Globus pallidus (tissue), 1 donor: ENCODE data around the gene COL4A5.
"Not testable (repeated sequence)": the region's sequence is repeated elsewhere in the genome, so short reads cannot be mapped to it uniquely, and the experiment has no call there.

Experiments
- DNase-seq: peaks from one replicate; pipeline ENCODE4 v3.0.0-alpha.2; 2015; ENCODE audit warnings: low spot score

Gene COL4A5

DNA sequence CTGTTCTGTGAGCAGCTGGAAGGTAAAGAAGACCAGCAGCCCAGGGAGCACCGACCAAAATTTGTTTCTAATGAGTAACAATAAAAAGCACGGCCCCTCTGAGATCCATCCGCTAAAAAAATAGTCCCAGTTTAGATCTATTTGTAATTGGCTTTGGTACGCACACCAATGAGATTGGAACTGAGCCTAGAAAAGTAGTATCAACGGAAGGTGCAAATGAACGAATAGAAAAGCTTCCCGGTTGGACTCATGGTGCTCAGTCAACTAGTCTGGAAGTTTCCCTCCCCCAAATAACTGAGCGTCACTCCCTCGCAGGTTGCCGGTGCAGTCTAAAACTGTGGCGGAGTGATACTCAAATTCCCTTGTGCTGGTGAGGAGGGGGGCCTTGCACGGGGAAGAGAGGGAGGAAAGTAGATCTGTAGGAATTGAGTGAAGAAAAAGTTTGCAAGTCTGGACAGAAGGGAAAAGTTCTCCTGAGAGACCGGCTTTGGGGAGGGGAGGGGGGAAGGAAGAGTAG is at the start of gene COL4A5:
Gene COL4A5 (plus strand): TSS at position 413 of the 517 bp plus-strand sequence. CDS start 288 bp downstream, outside the sequence.
- DNase-seq: peak; percentile 39

- not testable (repeated sequence) for DNase-seq
Measured at GRCh38 chrX:108390976-108391717, 48.5 kb upstream of the COL4A5 start.

DNA sequence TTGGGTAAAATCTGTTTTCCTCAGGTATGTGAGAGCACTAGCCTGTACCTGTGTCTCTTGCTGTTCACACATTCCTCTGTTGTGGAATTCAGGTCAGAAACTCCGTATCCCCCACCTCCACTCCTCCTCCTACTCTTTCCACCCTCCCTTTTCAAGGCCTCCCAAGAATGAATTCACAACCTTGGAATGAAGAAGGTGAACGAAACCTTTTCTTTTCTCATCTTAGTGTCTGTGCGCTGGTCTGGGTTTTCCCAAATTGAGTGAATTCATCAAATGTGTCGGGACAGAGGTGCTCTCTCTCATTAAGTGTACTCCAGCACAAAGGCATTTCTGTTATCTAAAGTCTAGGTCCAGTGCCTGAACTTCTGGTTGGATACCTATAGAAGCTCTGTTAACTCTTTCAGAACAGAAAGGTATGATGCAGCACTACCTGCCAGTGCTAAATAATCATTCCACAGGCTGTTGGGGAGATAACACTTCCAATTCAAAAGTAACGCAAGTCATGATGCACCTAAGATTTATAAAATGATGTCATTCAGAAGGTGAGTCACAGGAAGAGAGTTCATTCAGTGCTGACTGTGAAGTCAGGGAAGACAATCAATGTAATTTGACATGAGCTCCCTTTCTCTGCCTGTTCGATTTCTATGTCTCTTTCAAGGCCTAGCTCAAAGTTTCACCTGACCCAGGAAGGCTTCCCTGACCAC is 43.3 kb upstream of the COL4A5 start:
- DNase-seq: no peak

- DNase-seq: no peak
Measured at GRCh38 chrX:108396986-108397385, 42.7 kb upstream of the COL4A5 start.

GRCh38 chrX:108397627-108398391 is 41.8 kb upstream of the COL4A5 start:
- DNase-seq: no peak

DNA sequence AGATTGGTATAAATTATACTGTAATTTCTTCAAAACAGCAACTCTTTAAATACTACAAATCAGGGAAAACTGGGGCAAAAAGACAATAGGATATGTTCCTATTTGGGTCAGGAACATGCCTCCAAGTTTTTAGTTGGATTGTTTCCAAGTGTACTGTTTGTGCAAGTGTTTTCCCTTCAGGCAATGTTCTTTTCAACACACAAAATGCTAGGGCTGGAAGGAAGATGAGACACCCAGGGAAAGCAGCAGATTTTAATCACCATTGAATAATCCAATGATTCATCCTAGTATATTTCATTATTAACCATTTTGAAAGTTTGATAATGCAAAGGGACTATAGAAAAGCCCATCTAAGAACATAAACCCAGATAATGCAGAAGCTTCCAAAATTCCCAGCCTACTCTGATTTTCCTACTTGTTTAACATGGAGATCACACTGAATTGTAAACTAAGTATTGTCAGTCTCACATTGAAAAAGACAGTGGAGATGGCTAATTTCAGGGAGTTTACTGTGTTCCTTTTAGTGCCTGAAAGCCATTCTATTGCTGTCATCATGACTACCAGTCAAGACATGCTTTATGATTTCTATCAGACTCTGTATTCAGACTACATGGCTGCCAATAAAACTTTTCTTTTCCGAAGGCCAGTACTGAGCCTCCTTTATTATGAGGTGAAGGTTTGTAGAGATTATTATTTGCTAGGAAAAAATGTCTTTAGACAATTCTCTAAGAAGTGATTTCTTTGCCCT is 40.0 kb upstream of the COL4A5 start:
- DNase-seq: no peak

DNA sequence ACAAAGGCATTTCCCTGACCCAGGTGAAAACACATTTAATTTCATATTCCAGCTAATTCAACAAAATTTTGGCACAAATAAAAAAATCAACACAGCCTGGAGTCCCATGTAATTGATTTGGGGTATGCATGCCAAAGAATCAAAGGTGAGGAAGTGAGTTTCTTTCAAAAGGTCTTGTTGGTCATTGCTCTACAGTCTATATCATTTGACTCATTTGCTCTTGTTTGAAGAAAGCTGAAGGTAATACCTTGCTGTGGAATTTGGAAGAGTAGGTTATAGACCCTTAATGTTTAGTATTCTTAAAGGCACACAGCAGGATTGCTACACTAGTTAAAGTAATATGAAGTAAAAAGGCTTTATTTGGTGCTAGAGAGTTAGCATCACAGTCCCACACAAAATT is 26.9 kb upstream of the COL4A5 start:
- DNase-seq: no peak

DNA sequence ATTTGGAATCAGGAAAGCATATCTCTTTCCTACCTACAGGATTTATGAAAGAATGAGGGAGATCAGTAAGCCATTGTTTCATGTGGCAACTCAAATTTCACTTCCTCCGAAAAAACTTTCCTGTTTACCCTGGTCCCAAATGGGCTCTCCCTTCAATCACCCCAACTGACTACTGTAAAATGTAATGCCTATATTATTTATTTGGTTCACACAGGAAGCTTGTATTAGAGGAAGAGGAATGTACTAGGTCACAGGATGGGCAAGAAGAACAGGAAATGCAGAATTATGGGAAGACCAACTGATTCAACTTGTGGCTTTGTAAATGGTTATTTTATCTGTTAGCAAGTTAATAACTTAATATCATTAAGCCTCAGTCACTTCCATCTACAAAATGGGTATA is 24.5 kb upstream of the COL4A5 start:
- no peak for DNase-seq

DNA sequence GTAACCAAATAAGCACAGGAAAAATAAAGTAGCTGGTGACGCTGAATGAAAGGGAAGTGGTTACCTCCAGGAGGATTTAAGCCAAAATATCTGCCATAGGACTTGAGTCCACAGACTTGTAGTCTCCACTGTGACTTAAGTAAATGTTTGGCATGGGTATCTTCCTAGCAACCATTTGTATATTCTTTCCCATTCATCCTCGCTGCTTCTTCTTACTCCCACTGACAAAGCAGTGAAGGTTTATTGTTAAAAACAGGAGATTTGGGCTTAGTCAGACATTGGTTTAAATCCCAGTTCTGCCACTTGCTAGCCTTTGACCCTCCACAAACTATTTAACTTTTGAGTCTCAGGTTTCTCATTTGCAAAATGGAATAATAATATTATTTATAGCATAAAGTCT is 23.7 kb upstream of the COL4A5 start:
- DNase-seq: no peak

DNA sequence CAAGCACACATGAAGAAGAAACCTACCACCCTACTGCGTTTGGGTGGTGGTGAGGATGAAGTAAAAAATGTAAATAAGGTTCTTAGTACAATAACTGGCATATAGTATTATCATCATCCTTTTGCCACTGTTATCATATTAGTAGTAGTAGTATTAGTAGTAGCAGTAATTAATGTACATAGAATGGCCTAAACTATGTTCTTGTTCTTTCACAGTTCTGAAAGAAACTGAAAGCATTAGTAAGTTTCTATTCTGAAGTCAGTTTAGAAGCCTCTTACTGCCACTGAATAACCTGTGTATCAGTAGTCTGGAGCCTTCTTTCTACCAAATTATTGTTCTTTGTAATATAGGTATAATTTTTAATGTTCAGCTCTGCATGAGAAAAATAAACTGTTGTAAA is 22.4 kb upstream of the COL4A5 start:
- no peak for DNase-seq

DNA sequence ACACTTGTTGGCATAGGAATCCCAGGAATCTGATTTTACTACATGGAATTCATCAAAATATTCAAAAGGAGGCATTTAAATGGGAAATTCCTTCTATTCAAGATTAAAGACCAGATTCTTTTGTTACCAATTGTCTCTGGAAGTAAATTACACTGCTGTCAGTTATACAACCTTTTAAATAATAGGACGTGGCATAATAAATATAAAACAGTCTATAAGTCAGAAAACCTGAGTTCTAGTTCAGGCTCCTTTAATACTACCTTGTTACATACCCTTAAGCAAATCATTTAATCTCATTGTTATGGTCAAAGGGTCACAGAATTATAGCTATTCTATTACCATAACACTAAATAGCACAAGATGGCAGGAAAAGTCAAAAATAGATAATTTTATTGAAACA is 20.2 kb upstream of the COL4A5 start:
- DNase-seq: no peak

DNA sequence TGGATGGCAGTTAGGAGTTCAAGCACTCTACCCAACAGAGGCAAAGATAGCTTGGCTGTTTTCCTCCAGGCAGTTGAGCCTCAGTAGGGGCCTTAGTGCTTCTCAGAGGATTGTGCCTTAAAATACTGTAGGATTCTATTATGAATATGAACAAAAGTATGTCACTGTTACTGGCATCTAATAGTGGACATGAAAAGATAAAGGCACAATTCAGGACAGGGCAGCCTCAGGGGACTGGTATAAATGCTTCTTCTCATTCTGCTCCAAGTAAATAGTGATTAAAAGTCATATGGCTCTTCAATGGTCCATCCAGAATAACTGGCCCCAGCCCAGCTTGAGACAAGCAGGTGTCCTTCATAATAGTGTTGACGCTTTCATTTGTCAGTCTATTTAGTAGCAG is 19.2 kb upstream of the COL4A5 start:
- no peak for DNase-seq

DNA sequence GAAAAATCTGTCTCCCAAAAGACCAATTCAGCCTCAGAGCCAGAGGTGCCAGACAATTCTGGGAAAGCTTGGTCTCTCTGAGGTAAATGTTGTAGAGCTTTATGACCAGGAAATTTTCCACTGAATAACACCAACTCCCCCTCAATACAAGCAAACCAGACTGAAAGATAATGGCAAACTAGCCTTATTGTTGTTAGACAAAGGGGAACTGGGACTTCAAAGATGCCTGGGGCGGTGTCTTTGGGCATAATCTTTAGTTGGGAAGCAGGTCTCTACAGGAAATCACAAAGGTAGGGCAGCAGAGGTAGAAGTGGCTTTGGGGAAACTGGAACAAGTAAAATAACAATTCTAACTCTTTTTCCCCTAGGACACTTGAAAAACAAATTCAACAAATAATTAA is 13.4 kb upstream of the COL4A5 start:
- DNase-seq: no peak

- no peak for DNase-seq
Measured at GRCh38 chrX:108435261-108435660, 4.4 kb upstream of the COL4A5 start.

DNA sequence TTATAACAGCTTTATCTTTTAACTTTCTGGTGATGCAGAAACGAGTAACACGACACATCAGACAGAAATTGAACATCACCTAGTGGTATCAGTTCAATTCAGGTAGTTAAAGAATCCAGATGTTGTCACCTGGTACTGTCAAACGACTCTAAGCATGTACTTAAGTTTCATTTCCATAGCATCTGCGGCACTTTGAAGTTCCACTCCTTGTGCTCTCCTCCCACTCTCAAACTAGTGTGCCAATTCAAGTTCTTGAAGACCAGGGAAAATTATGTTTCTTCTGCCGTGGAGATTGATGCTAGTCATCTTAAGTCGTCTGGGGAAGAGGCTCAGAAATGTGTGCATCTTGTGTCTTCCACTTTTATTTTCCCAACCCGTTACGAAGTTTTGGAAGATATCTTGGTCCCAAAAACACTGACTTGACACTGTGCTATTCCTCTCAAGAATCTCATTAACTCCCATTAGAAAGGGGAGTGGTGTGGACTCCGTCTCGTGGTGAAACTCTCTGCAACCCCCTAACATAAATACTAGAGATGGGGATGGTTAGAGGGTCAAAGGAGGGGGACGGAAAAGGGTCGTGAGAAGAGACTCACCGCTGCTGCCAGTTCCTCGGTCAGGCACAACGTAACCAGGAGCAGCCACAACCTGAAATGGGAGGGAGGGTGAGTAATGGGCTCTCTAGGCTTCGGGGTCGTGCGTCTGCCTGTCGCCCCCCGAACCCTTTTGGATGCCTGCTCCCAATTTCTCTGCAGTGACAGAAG is 2.1 kb upstream of the COL4A5 start:
- no peak for DNase-seq

- no peak for DNase-seq
Measured at GRCh38 chrX:108438110-108438623, 1.5 kb upstream of the COL4A5 start, which contains the start of gene COL4A6. Gene COL4A6 (minus strand): TSS chrX:108438422. CDS start chrX:108438196, 226 bp downstream.

DNA sequence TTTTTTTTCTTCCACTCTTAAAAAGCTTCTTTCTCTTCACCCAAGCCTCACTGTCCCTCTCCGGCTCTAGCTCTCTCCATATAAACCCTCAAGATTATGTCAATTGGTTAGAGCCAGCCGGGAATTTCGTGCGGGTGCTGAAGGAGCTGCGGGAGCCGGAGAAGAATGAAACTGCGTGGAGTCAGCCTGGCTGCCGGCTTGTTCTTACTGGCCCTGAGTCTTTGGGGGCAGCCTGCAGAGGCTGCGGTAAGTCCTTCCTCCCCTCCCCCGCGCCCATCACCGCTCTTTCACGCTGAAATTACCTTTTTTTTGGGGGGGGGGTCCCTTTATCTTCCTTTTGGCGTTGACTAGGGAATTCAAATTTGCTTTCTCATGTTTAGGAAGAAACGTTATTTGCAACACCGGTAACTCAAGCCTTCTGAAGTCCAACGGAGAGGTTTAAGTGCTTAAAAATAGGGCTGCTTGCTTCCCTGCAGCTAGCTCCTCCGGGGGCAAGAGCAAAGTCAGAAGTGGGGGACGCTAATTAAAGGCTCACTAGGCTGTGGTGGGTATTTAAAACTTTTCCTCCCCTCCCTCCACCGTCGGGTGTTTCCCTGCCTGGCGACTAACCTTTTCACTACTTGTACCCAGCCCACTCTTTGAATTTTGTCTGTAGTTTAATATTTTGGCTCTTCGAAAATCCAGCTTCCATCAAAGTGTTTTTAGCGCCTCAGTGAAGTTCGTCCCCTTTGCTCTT is 491 bp downstream of the COL4A5 start:
- peak; percentile 12 for DNase-seq

- DNase-seq: no peak
Measured at GRCh38 chrX:108442901-108443464, 3.3 kb downstream of the COL4A5 start.

DNA sequence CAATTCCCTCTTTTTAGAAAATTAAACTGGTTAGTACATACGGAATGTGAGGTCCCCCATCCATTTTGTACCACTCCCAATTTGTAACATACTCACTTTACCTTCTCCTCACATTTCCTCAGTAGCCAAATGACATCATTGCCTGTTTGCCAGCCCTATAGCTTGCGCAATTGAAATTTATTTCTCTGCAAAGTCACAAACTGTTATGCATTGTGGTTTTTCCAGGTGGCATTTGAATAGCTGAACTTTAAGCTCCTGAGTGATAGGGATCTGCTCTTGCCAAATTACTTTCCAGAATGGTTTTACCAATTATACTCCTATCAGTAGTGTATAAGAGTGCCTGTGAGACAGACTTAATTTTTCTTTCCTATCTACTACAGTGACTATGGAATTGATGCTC is 7.7 kb downstream of the COL4A5 start:
- DNase-seq: no peak

GRCh38 chrX:108453841-108454240 is 14.2 kb downstream of the COL4A5 start:
- no peak for DNase-seq
